GM12878 (cell line): Measurements from ENCODE around the gene SMIM35. TPM values are rescaled to one million over a fixed set of nuclear protein-coding genes. Genes with fewer than 3 reads are reported as not detected.

ENCODE experiments used
- ATAC-seq: fragments of 200-7000 bp; cut with Tn5 transposase; 3 replicates; pipeline ENCODE4 v1.9.1; 2020; ENCODE audit warnings: mild to moderate bottlenecking, moderate library complexity
- BruUV-seq: library from RNA; stranded (reverse); fragments of 400-500 nt; replicated peaks from 2 replicates; lab custom pipeline; 2021; lab: Mats Ljungman, UMichigan
- CTCF ChIA-PET: fragments of 300-600 bp; sonication (Branson Sonifier 250); formaldehyde crosslinking; extraction: SDS; loops from one replicate; lab custom pipeline; 2021; ENCODE audit warnings: inconsistent platforms; lab: Yijun Ruan, JAX
- POLR2A ChIA-PET: fragments of 350-600 bp; formaldehyde crosslinking; extraction: SDS; loops from one replicate; lab custom pipeline; 2021; ENCODE audit warnings: inconsistent platforms; lab: Charles Lee
- RAD21 ChIA-PET: fragments of 300-600 bp; sonication (Branson Sonifier 250); formaldehyde crosslinking; loops from one replicate; lab custom pipeline; 2023; ENCODE audit warnings: antibody characterized with exemption; ENCODE audit not compliant: unreplicated experiment; lab: Charles Lee
- SMC1A ChIA-PET: fragments of 300-600 bp; sonication (Branson Sonifier 250); formaldehyde crosslinking; loops from one replicate; lab custom pipeline; 2023; ENCODE audit not compliant: unreplicated experiment, uncharacterized antibody; lab: Charles Lee
- DNase-seq: peaks from one replicate; pipeline ENCODE4 v3.0.0-alpha.2; 2011; ENCODE audit warnings: low read depth, low spot score
- FAIRE-seq: peaks from 3 replicates; lab custom pipeline; 2011; peaks lifted over from hg19 to GRCh38; lab: Jason Lieb, UNC
- H2AFZ ChIP-seq: 2 replicates; pipeline ENCODE4 v1.6.0; 2011; ENCODE audit warnings: low read depth, low read length, control low read depth; ENCODE audit not compliant: control insufficient read depth
- H3K27ac ChIP-seq: 2 replicates; pipeline ENCODE4 v1.5.1; 2011; ENCODE audit warnings: control low read depth; ENCODE audit not compliant: control insufficient read depth, insufficient read depth
- H3K27me3 ChIP-seq, 2 experiments: replicated peaks in 1 of 2; 2 replicates each; pipeline versions ENCODE4 v1.6.0 to v1.6.1; 2011; ENCODE audit warnings: low read length in 1 of 2; ENCODE audit not compliant: control insufficient read depth in 2 of 2, insufficient read depth in 2 of 2
- H3K36me3 ChIP-seq, 2 experiments: 2 replicates each; pipeline ENCODE4 v1.5.1; 2011; ENCODE audit warnings: low read length in 1 of 2; ENCODE audit not compliant: control insufficient read depth in 2 of 2, insufficient read depth in 2 of 2
- H3K4me1 ChIP-seq: 2 replicates; pipeline ENCODE4 v1.6.1; 2011; ENCODE audit warnings: mild to moderate bottlenecking, low read length, moderate library complexity, mixed read lengths; ENCODE audit not compliant: control insufficient read depth, insufficient read depth
- H3K4me2 ChIP-seq: 2 replicates; pipeline ENCODE4 v1.6.0; 2011; ENCODE audit warnings: control low read depth; ENCODE audit not compliant: control insufficient read depth, insufficient read depth
- H3K4me3 ChIP-seq: fragments of 200-600 bp; sonication (generic); 2 replicates; pipeline ENCODE4 v1.5.1; 2016
- H3K79me2 ChIP-seq: 2 replicates; pipeline ENCODE4 v1.6.0; 2011; ENCODE audit warnings: low read length; ENCODE audit not compliant: control insufficient read depth, insufficient read depth
- H3K9ac ChIP-seq: 2 replicates; pipeline ENCODE4 v1.8.0; 2011; ENCODE audit warnings: low read length, control low read depth, mixed read lengths; ENCODE audit not compliant: control insufficient read depth, insufficient read depth
- H3K9me3 ChIP-seq: replicated peaks from 3 replicates; pipeline ENCODE4 v1.5.1; 2011; ENCODE audit warnings: mild to moderate bottlenecking, low read length; ENCODE audit not compliant: control insufficient read depth, insufficient read depth
- H4K20me1 ChIP-seq: 2 replicates; pipeline ENCODE4 v1.6.0; 2011; ENCODE audit not compliant: control insufficient read depth, insufficient read depth
- BRCA1 ChIP-seq: IDR thresholded peaks from 2 replicates; pipeline ENCODE4 v1.6.1; 2011; ENCODE audit warnings: low read depth, low read length, improper control_type of control experiment
- CHD2 ChIP-seq: IDR thresholded peaks from 2 replicates; pipeline ENCODE4 v1.6.1; 2011; ENCODE audit warnings: low read depth, low read length, improper control_type of control experiment, borderline replicate concordance
- IRF3 ChIP-seq: fragments of 450-650 bp; IDR thresholded peaks from 2 replicates; pipeline ENCODE4 v1.6.1; 2014; ENCODE audit warnings: mild to moderate bottlenecking
- MAX ChIP-seq: IDR thresholded peaks from 2 replicates; pipeline ENCODE4 v1.6.1; 2012; ENCODE audit warnings: low read depth, low read length, improper control_type of control experiment
- MTA2 ChIP-seq: fragments of 450-650 bp; IDR thresholded peaks from 2 replicates; pipeline ENCODE4 v1.6.1; 2016; ENCODE audit warnings: low read depth, mild to moderate bottlenecking, moderate library complexity
- MXI1 ChIP-seq: fragments of 150-350 bp; IDR thresholded peaks from 2 replicates; pipeline ENCODE4 v1.6.1; 2011; ENCODE audit warnings: low read depth, mild to moderate bottlenecking, inconsistent platforms, low read length, improper control_type of control experiment
- NFIC ChIP-seq: IDR thresholded peaks from 2 replicates; pipeline ENCODE4 v1.6.1; 2012; ENCODE audit warnings: low read depth, mild to moderate bottlenecking, inconsistent platforms, low read length, moderate library complexity
- NKRF ChIP-seq: fragments of 450-650 bp; conservative IDR thresholded peaks from 2 replicates; pipeline ENCODE4 v1.6.1; 2017; ENCODE audit warnings: mild to moderate bottlenecking, moderate library complexity
- SREBF2 ChIP-seq: IDR thresholded peaks from 2 replicates; pipeline ENCODE4 v1.6.1; 2012; ENCODE audit warnings: mild to moderate bottlenecking, low read length
- SUPT20H ChIP-seq: IDR thresholded peaks from 2 replicates; pipeline ENCODE4 v1.6.1; 2011; ENCODE audit warnings: low read depth, mild to moderate bottlenecking, low read length, moderate library complexity, borderline replicate concordance; ENCODE audit not compliant: control insufficient read depth
- USF2 ChIP-seq: IDR thresholded peaks from 2 replicates; pipeline ENCODE4 v1.6.1; 2011; ENCODE audit warnings: low read depth, low read length, improper control_type of control experiment, borderline replicate concordance
- ZNF24 ChIP-seq: fragments of 450-650 bp; IDR thresholded peaks from 2 replicates; pipeline ENCODE4 v1.6.1; 2017; ENCODE audit warnings: antibody characterized with exemption, mild to moderate bottlenecking
- ZZZ3 ChIP-seq: IDR thresholded peaks from 2 replicates; pipeline ENCODE4 v1.6.1; 2011; ENCODE audit warnings: low read depth; ENCODE audit not compliant: control insufficient read depth, insufficient read length
- WGBS: methylation state at CpG from one replicate; pipeline ENCODE4 v1.1.6; 2016; ENCODE audit warnings: low lambda C conversion rate; ENCODE audit not compliant: insufficient replicate concordance, insufficient coverage; ENCODE audit errors: missing lambda C conversion rate; 5-methylcytosine and 5-hydroxymethylcytosine counted together
- in situ Hi-C: fragments of 300-500 bp; cut with MboI; formaldehyde crosslinking; loops from 9 replicates; pipeline ENCODE4 v1.14.3; 2018; ENCODE audit warnings: mixed read lengths
- intact Hi-C: fragments of 100-400 bp; cut with micrococcal nuclease; formaldehyde crosslinking; loops from one replicate; pipeline ENCODE4 v1.14.2; 2022; ENCODE audit not compliant: unreplicated experiment
- polyA plus RNA-seq, 11 experiments: library from polyadenylated mRNA; depleted of rRNA in 4 of 11; unstranded in 6 of 11; stranded (reverse) in 5 of 11; fragments of >200 nt; fragmentation: Nextera tagmentation in 4 of 11; fragmentation: Illumina TruSeq in 1 of 11; extraction: Ambion mirVana in 4 of 11; extraction: Trizol in 1 of 11; gene quantifications; 1 replicate in 1 of 11; 2 replicates in 10 of 11; pipeline versions ENCODE4 v1.2.1 to v1.2.3, GENCODE V29; 2011 to 2016; ENCODE audit warnings: inconsistent platforms in 2 of 11, missing spikeins in 2 of 11, low read depth in 1 of 11
- total RNA-seq, 4 experiments: library from RNA; depleted of rRNA in 3 of 4; stranded (reverse); fragments of >200 nt in 3 of 4; fragmentation: Illumina TruSeq in 1 of 4; extraction: Trizol in 1 of 4; gene quantifications; 2 replicates each; pipeline versions ENCODE4 v1.2.1 to v1.2.3, GENCODE V29; 2013 to 2021

Gene SMIM35
- total and polyA plus RNA-seq, 10 of the 15 experiments (the other 5 are each of a cell fraction or from before 2014, with no cell fraction given): 0.02 to 1.1 (median 0.05) TPM; not detected in 5

GRCh38 chr11:118000067-118000849 is 86.5 kb downstream of the SMIM35 start:
- Histone ChIP-seq H3K4me2 (no peak overlapping the region), H3K36me3 (peaks cover 18 to 19% of the 10 kb centered on the region in 2 experiments), H3K27me3 (no peaks in the 10 kb centered on the region), H3K27ac (no peak overlapping the region), H3K9me3 (peaks cover 2% of the 10 kb centered on the region; the same call in 2 of the 3 replicates), H3K4me3 (no peak overlapping the region), H4K20me1 (no peaks in the 10 kb centered on the region), H3K9ac (no peak overlapping the region; the same call in 1 of the 2 replicates)
- ChIA-PET CTCF (interaction anchor here (0.9 to 8.0 kb wide), 9 partner anchors 8 to 53 kb away, joined by 3 to 49 read pairs (median 5); partner anchors contain the start of gene IL10RA), SMC1A (interaction anchor here (1.0 to 19.0 kb wide), 12 partner anchors 4 to 54 kb away, joined by 3 to 280 read pairs (median 4); partner anchors contain the start of gene IL10RA), POLR2A (interaction anchor here (0.6 to 9.7 kb wide), 5 partner anchors 10 to 25 kb away, joined by 3 to 110 read pairs (median 3); partner anchors contain the start of gene IL10RA)
- WGBS: 79% methylated on average over 4 of the region's 4 CpGs
- no peak for FAIRE-seq
- intact Hi-C loops: no loop called here
- ATAC-seq: no peak
- no TSS peak for BruUV-seq
- TF ChIP-seq USF2 (no peak), IRF3 (no peak), ZZZ3 (no peak), BRCA1 (no peak), SREBF2 (no peak), MTA2 (no peak), NFIC (no peak), CHD2 (no peak), SUPT20H (no peak), MXI1 (no peak), NKRF (no peak), MAX (no peak), ZNF24 (no peak)
- TF ChIP-seq, all 136 proteins: peak for 0
- DNase-seq: no peak
- in situ Hi-C loops: no loop called here
- Histone ChIP-seq H3K79me2 (no peaks in the 10 kb centered on the region), H2AFZ (no peak overlapping the region), H3K4me1 (peaks cover 60% of the 10 kb centered on the region)
- RAD21 ChIA-PET: interaction anchor here (0.7 to 2.8 kb wide), 7 partner anchors 11 to 53 kb away, joined by 3 to 16 read pairs (median 4); partner anchors contain the start of gene IL10RA
